AML-193 (cell line): Measurements from ENCODE around the gene KRT35.

Experiments used
- DNase-seq, 2 experiments: peaks; one replicate each; lab custom pipeline; 2025; lab: John Stamatoyannopoulos, UW

KRT35 gene

DNA sequence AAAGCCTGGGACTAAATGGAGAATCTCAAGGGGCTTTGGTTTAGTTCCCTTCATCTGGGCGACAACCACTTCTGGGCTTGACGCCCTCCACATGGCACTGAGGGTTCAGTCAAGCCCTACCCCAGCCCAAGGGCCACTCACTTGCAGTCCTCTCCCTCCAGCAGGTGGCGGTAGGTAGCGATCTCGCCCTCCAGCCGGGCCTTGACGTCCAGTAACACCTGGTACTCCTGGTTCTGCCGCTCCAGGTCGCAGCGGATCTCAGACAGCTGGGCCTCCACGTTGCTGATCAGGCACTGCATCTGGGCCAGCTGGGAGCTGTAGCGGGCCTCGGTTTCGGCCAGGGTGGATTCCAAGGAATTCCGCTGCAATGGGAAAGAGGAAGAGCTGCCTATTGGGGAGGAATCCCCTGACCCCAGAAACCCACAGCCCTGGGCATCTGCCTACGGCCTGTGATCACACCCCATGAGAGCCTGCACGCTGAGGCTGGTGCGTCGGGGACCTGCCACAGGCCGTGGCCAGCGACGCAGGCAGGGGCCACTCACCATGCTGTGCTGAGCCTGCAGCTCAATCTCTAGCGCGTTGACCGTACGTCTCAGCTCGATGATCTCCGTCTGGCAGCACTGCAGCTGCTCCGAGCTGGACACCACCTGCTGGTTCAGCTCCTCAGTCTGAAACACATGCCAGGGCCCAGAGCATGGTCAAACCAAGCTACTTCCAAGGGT is 6.0 kb upstream of the KRT35 start:
- no peak for DNase-seq

DNA sequence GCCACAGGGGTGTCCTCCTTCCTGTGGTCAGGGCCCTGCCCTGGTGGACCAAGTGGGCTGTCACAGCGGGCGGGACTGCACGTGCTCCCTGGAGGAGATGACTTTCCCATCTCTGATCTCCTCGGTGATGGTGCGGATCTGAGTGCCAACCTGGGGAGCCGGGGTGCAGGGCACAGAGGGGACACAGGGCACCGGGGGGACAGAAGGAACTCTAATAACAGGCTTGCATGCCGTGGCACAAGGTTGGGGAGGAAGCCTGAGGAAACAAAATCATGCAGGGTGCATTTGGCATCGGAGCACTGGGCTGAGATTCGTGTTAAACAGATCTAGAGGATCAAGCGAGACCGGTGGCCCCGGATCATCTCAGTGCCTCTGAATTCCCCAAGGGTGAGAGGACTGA is 5.4 kb upstream of the KRT35 start:
- no peak for DNase-seq

DNA sequence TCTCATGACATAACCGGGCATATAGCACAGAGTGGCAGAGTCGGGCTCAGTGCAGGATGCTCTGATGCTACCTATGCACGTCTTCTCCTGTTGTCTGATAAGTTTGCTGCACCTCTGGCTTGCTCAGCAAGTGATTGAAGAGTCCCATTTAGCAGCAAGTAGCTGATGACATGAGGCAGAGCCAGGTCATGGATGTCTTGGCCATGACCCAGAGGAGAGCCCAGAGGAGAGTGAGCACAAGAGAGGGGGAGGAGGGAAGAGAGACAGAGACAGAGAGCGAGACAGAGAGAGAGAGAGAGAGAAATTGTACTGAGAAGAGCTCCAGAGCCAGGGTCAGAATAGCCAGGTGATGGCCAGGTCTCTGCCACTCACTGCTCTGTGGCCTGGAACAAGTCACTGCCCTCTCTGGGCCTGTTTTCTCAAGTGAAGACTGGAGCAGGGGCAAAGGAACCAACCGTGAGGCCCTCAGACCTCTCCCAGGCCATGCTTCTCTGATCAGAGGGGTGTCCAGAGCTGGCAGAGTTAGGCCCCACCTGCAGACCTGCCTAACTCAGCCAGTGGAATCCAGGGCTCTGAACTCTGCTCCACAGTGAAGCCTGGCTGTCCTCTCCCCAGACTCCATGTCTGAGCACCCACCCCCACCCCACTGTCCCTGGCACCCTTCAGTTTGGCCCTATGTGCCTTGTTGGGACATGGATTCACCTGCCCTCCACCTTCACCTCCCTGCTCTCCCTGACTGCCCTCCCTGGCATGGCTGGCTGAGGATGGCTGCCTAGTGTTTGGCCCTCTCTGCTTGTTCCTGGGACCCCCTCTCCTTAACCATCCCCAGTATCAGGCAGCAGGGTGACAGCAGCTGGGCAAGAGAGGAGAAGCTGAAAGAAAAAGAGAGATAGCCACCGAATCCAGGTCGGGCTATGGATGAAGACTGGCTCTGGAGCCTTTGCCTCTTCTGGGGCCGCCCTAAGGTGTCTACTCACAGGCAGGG is 4.3 kb upstream of the KRT35 start:
- no peak for DNase-seq

DNA sequence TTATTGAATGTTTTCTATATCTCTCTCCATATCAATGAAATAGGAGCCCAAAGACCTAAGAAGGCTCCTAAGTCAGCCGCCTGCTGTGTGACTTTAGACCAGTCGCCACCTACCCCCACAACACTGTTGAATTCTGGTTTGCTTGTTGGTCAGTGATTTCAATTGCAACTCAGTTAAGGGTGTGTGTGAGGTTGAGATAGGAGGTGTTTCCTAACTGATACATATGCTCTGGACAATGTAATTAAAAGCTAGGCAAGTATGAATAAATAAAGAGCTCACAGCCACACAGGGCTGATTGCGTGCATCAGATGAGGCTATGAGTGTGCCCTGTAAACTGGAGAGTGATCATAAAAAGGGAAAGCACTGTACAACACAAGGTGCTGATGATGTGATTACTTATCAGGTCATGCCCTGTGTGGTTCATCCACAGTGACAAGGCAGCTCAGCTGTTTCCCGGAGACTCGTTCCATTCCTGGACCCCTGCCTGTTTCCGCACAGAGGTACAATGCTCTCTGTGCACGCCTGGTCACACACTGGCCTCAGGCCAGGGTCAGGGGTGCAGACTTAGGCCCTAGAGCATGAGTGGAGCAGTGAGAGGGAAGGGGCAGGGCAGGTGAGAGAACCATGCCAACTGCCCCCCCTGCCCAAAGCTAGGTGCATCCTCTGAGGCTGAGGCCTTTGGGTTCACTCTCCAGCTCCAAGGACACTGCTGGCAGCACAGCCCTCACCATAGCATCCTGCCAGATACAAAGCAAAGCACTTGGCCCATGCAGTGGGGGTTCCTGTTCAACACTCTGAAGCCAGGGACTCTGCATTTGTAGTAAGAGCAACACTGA is 3.3 kb upstream of the KRT35 start:
- no peak for DNase-seq

DNA sequence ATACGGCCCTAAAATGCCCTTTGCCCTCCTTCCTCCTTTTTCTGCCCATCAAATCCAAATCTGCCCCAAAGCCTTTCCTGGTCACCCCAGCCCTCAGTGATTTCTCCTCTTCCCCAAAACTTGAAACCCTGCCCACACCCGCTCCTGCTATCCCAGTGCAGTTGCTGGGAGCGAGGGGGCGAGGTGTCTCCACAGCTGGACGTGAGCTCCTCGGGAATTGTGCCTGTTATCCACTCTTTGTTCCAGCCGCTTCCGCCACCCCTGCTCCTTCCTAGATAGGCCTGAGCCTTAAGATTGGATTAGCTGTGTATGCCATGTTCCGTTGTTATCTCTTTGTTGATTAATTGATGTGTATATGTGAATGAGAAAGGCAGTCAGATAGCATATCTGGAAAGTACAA is 2.6 kb upstream of the KRT35 start:
- DNase-seq, result no peak

DNA sequence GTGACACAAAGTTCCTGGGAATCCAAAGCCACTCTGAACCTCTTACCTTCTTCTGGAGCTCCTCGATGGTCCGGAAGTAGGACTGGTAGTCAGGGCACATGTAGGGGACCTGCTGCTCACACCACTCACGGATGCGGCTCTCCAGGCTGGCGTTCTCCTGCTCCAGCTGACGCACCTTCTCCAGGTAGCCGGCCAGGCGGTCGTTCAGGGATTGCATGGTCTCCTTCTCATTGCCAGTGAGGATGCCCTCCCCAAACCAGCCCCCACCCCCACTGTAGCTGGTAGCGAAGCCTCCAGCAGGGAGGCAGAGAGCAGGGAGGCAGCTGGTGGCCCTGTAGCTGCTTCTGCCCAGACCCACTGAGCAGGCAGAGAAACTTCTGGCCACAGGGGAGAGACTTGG is 370 bp downstream of the KRT35 start:
- no peak for DNase-seq

DNA sequence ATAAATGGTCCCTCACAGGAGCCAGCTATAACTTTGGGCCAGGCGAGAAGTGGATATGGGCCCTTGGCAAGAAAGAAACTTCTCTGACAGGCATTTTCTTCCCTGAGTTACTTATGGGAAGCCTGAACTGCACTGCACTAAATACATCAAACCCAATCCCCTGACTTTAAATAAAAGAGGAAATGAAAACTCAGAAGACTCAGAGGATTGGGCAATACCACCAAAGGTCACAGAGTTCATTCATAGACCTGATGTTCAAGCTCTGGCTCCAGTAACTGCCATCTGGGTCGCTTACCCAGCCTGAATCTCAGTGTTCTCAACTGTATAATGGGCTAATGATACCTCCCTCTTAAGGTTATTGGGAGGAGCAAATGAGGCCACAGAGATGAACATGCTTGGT is 815 bp downstream of the KRT35 start:
- no peak for DNase-seq

DNA sequence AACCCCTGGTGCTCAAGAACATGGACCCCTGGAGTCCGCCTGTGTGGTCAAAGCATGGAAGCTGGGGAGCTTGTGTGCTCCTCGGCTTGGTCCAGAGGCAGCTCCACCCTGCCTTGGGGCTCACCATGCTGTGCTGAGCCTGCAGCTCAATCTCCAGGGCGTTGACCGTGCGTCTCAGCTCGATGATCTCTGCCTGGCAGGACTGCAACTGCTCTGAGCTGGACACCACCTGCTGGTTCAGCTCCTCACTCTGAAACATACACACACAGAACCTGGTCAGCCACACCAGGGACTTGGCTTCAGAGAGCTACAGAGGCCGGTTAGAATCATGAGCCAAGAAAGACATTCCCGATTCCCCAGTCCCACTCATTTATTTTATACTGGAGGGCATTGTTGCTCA is 2.7 kb downstream of the KRT35 start:
- DNase-seq, result no peak

DNA sequence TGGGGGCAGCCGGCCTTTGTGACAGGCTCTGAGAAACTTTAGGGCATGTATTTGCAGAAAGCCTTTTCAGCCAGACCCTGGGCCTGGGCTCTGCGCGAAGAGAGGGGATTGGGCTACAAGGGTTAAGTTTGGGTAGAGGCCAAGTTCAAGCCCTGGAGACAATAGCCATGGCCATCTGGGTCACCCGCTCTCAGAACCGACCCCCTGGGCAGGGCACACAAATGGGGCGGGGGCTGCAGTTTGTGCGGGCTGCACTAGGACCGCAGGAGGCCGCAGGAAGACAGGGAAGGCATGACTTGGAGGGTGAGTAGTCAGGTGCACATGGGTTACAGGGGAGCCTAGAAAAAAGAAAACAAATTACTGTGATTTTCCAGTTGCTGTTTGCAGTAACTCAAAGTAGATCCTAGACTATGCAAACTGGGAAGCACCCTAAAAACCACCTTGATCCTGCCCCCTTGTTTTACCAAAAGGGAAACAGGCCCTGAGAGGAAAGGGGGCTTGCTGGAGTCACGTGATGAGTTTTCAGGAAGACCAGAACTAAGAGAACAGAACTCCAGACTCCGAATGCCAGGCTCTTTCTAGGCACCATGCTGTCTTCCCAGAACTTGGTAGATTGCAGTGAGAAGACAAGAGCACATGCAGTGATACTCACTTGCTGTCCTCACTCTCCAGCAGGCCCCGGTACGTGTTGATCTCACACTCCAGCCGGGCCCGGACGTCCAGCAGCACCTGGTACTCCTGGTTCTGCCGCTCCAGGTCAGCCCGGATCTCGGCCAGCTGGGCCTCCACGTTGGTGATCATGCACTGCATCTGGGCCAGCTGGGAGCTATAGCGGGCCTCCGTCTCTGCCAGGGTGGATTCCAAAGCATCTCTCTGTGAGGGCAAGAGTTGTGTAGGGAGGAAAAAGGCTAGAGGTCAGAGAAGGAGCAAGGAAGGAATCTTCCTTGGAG is 3.8 kb downstream of the KRT35 start:
- DNase-seq, result no peak

DNA sequence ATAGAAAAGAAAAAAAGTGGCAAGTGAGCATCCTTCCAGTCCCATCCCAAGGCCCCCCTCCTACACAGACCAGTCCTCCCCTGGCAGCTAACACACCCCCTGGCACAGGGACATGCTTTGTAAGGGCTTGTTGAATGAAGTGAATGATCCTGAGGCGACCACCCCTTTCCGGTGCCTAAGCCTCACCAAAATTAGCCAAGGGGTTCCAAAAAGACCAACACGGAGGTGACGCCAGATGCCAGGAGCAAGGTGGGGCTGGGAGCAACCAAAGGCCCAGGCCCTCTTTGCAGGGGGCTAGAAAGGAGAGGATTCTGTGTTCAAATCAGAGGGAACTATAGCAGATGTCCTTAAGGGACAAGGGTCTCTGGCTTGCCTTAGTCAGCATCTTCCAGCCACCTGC is 5.5 kb downstream of the KRT35 start:
- no peak for DNase-seq

DNA sequence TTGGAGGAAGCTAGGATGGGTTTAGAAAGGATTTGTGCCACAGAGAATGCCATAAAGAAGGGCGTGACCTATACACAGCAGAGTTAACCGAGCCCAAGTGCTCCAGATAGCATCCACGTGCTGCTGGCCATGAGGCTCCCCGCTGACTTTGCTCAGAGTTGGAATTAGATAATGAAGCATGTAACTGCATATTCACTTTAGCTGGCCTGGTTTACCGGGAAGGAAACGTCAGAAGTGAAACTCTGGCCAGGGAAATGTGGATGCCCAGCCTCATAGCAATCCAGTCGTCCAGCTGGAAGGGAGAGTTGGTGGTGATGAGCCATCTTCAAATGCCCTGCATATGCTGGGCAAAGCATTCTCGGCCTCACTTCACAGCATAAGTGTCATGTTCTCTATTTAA is 6.1 kb downstream of the KRT35 start:
- DNase-seq, result no peak

DNA sequence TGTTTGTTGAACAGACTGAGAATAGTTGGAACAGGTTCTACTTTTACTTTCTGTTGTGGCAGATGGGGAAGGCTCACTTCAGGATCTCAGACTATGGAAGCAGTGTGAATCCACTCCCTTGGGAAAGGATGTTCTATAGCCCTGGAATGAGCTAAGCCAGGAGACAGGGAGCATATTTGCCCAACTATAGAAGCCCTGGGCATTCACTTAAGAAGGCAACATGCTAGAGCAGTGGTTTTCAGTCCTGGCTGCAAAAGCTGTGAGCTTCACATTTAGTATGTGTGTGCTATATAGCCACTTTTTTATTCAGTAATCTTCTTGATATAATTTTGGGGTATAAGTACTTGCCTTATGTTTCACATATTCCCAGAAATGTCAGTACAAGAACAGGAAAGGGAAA is 12.6 kb downstream of the KRT35 start:
- DNase-seq, result no peak

DNA sequence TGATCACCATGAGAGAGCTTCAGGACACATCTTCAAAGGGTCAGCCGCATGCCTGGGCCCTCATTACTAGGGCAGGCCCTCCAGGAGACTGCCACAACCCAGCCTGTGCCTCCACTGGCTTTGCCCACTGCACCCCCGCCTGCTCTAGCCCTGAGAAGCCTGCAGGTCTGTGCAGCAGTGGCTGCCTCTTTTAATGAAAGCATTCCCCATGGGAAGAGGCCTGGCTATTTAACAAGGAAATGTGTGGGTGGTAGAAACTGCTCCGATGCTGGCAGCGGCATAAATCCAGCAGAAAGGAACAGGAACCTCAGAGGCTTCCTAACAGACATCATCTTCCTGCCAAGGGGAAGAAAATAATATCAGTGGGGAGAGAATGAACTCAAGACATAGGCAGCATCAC is 13.4 kb downstream of the KRT35 start:
- no peak for DNase-seq

DNA sequence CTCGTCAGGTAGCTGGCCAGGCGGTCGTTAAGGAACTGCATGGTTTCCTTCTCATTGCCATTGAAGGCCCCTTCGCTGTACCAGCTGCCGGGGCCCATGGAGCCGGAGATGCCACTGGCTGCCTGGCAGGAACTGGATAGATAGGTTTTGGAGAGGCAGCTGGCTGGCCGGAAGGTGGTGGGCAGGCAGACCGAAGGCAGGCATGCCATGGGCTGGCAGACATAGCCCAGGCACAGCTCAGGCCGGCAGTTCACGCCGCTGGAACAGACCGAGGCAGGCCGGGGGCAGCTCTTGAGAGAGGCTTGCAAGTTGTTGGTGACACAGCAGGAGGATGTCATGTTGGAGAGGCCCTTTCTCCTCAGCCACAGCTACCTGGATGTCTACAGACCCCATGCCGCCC is 14.0 kb downstream of the KRT35 start, which contains the start of gene KRT32:
Gene KRT32, minus strand, starts transcription at position 399 of the 400 bp plus-strand sequence. Its CDS starts 61 bp downstream, at position 338.
- no peak for DNase-seq

DNA sequence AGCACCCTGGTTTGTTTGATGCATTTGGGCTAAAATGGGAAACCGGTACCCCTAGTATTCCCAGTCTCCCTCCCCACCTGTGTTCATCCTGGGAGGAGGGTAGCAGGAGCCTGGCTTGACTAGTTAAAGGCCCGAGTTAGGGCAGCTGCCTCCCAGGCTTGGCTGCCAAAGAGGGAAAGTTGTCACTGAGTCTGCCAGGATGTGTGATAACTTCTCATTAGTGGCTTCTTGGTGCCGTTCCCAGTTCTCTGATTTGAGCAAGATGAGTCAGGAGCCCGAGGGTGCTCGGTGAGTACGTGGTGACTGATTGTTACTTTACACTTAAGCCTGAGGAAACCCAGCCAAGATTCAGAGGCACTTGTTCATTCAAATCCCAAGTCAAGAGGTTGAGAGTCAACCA is 16.3 kb downstream of the KRT35 start:
- no peak for DNase-seq

DNA sequence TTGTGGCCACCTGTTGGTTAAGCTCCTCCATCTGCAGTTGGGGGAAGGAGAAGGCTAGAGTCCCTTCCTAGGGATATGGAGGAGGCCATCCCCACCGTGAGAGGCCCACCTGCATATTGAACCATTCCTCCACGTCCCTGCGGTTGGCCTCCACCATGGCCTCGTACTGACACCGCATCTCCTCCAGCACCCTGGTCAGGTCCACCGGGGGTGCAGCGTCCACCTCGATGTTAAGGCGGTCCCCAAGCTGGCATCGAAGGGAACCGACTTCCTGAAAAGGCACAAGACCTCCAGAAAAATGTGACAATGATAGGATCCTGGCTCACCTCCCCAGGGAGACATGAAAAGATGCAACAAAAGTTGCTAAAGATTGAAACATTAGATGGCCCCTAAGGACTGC is 16.8 kb downstream of the KRT35 start:
- DNase-seq, result no peak

DNA sequence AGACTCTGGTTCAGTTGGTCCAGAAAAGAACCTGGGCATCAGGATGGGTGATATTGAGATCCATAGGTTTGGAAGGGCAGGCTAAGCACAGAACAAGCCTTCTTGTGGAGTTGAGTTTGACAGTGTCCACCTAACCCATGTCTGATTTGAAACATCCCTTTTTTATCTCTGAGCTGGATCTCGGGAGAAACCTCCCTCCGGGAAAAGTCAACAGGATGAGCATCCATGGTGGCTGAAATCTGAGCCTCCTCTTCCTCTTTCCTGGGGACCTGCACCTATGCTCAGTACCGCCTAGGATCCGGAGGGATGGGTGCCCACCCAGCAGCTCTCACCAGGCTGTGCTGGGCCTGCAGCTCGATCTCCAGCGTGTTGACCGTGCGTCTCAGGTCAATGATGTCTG is 17.2 kb downstream of the KRT35 start:
- no peak for DNase-seq

DNA sequence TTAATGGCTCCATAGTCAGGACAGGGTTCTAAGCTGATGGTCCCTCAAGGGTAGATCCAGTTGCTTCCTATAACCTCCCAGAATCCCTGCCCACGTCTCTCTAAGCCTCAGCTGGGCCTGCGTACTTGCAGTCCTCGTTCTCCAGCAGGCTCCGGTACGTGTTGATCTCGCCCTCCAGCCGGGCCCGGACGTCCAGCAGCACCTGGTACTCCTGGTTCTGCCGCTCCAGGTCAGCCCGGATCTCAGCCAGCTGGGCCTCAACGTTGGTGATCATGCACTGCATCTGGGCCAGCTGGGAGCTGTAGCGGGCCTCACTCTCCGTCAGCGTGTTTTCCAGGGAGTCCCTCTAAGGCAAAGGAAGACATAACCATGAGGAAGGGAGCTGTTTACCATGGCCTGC is 18.2 kb downstream of the KRT35 start:
- DNase-seq, result no peak

DNA sequence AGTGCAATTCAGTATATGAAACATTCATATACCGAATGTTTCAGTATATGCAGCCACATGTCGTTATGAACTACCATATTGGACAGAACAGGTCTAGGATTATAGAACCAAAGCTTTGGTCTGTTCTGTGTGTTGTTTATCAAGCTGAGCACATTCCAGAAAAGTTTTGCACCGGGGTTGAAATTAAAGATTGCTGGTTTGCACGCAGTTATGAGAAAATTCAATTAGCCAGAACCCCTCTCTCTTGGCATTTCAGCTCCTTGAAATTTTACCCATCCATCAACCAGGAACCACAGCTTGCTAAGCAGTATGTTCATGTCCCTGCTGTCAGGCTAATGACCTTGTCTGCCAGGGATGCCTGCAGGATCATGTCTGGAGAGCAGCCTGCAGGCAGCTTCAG is 23.3 kb downstream of the KRT35 start:
- no peak for DNase-seq

DNA sequence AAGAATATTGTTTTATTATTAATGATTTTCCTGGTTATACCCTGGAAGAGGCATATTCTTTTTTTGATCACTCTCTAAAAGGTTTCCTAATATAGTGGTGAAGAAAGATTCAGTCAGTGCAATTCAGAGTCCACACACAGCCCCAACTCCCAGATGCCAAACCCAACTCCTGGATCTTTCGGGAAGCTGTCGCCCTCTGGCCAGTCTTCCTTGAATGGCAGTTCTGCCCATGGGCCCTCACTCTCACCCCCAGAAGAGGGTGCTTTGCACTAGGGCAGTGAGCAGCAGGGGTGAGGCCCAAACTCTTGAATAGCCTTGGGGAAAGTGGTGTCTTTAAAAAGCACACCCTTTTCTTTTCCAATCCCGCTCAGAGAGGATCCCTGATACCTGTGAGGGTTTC is 24.7 kb downstream of the KRT35 start:
- no peak for DNase-seq

DNA sequence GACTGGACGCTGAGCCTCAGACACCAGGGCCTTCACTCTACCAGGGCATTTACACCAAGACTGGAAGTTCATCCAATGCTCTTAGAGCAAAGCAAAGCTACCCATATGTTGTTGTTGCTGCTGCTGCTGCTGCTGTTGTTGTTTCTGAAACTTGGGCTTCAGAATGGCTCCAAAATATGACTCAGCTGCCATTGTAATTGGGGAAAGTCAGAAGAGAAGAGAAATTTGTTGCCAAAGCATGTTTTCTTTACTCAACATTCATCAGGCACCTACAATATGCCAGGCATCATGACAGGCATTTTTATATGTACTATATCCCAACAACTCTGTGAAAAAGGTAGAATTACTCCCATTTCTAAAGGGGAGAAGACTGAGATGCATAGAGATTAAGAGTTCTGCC is 25.7 kb downstream of the KRT35 start:
- DNase-seq, result no peak
